ENCODE results near the gene POTEF. TPM values are rescaled to one million over a fixed set of nuclear protein-coding genes. Genes with fewer than 3 reads are reported as not detected.
"Not testable (repeated sequence)": the region's sequence is repeated elsewhere in the genome, so short reads cannot be mapped to it uniquely, and the experiment has no call there.

POTEF gene
- total RNA-seq, 1 experiment from 2014 or later = 0.20 TPM

DNA sequence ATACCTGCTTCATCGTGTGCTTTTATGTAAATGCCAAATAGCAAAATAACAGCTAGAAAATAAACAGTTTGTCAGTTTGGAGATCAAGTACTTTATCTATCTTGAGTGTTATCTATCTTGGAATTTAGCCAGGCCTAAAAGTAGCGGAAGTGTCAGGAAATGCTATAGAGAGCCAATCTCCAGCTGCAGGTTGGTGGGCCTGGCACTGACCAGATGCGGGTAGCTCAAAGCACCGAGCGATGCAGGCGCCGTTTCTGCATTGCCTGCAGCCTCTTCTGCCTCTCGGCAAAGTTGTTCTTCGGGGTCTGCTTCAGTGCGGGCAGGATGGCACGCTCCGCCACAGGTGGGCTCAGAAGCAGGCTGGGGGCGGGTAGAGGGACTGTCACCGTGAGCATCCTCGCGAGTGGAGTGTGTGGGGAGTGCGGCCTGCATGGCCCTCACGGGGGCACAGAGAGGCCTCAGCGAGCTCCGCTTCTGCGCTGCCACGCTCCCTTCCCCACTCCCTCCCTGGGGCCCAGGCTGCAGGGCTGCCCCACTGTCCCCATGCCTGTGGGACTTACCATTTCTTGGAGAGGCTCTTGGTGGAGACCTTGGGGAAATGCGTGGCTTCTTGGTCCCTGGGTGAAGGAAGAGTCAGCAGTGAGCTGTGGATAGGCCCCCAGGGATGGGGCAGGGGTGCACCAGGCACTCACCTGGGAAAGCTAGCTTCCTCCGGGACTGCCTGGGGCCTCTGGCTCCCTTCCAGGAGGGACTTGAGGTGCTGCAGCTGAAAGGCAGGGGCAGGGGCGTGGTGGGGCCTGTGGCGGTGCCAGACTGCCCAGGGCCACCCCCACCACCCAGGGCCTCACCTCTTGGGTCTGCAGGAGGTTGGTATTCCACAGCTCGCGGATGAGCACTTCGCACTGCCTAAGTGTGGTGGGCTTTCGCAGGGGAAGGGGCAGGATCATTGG, 10.6 kb upstream of the POTEF start:
- not testable (repeated sequence) for H3K9me3 ChIP-seq, H3K36me3 ChIP-seq, H3K27me3 ChIP-seq, H3K4me3 ChIP-seq, DNase-seq

DNA sequence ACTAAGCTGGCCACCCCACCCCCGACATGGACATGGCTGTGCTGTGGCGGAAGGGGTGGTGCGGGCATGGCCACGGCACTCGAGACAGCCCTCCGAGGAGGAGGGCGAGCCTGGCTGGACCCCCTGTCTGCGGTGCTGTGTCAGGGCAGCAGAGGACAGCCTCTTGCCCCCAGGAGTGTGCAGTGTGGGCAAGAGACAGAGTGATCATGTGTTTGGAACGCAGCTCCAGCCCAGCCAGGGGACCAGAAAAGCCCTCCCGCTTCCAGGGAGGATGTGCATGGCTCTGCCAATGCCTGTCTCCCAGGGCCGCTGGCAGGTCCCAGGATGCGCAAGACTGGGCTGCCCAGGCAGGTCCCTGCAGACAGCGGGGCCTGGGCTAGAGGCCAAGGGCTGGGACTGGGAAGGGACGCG, 9.8 kb upstream of the POTEF start:
- H3K36me3 ChIP-seq, DNase-seq, H3K4me3 ChIP-seq, H3K27me3 ChIP-seq, H3K9me3 ChIP-seq: not testable (repeated sequence)

DNA sequence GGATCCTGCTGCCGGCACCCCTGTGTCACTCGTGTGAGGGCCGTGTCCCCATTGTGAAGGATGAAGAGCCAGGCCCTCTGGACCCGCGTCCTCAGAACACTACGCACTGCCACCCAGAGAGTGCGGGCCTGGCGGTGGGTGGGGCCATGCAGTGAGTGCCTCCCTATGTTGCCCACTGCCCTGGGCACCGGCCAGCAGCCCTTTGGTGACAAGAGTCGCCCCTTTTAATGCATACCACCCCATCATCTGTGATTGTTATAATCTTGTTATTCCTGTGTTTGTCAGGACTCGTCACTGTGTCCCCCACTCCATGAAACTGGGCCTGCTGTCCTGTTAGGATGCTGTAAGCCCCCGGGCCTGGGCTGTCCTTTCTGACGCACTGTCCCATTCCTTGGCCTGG, 9.3 kb upstream of the POTEF start:
- not testable (repeated sequence) for H3K36me3 ChIP-seq, H3K9me3 ChIP-seq, DNase-seq, H3K27me3 ChIP-seq, H3K4me3 ChIP-seq

DNA sequence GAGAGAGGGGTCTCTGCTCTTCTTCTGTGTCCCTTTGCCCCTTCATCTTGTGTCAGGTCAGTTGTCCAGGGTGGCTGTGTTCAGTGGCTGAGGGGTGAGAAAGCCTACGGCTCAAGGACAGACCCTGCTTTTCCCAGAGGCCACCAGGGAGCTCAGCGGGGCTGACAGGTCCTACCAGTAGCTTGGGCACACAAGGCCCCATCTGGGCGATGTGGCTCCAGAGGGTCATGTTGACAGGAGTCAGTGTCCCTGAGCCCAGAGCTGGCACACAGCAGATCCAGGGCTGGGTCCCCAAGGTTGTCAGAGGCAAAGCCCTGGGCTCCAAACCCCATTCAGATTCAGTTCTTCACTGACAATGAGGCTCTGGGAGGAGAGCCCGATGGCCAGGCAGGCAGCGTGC, 8.1 kb upstream of the POTEF start:
- H3K27me3 ChIP-seq, H3K4me3 ChIP-seq, H3K36me3 ChIP-seq, DNase-seq, H3K9me3 ChIP-seq: not testable (repeated sequence)

DNA sequence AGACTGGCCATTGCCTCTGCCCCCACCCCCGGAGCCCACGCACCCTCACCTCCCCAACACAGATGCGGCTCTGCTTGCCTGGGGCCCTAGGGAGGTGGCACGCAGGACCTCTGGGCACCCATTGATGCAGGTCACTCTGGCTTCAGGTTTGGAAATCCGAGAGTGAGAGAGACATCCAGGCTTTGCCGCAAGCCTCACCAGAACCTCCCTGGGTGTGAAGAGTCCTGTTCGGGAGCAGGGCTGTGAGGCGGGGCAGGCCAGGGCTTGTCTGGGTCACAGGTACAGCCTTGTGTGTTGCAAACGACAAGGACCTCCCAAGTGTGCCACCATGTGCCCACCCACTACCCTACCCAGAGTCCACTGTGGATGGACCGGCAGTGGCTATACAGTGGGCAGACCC, 7.5 kb upstream of the POTEF start:
- H3K36me3 ChIP-seq, H3K4me3 ChIP-seq, H3K27me3 ChIP-seq, H3K9me3 ChIP-seq, DNase-seq: not testable (repeated sequence)

DNA sequence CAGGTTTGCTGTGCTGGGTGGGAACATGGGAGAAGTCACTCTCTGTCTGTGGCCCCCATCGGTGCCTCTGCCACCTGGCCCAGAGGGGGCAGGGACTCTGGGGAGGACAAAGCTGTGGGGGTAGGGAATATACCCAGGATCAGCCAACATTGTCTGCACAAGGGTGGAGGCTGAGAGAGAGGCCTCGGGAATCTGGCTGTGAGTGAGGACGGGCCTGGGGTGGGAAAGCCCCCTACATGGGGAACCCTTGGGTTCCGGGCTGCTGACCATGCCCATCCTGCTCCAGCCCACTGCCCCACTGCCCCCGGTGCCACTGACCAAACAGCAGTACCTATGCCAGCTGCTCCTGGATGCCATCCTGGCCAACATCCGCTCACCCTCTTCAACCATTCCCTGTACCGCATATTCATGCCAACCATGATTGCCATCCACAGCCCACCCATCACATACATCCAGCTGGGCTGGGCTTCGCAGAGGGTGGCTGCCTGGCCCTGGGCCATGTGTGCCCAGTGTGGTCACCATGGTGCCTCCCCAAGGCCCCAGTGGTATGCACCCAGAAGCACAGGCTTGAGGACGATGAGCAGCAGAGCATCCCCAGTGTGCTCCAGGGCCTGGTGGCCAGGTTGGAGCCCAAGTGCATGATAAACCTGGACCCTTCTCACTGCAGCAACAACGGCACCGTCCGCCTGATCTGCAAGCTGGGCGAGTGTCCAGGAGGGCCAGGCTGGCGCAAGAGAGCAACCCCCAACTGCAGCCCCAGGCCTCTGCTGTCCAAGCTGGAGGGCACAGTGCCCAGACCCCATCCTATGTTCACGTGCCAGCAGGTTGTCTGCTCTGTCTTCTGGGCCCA, 6.9 kb upstream of the POTEF start:
- no peak for DNase-seq
- Histone ChIP-seq H3K9me3 (no peaks in the 10 kb centered on the region), H3K4me3 (no peak overlapping the region), H3K36me3 (no peaks in the 10 kb centered on the region), H3K27me3 (no peaks in the 10 kb centered on the region)

DNA sequence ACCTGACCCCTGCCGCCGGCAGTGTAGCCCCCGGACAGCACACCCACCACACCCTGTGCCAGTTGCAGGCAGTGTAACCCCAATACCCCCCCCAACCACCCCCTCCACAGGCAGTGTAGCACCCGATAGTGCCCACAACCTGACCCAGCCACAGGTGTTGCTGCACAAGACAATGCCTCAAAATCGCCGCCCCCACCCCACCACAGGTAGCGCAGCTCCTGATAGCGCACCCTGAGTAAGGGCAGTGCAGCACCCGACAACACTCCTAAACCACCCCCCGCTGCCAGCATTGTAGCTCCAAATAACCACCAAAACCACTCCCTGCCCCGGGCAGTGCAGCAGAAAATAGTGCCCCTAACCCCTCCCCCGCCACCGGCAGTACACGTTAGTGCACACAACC, 558 bp downstream of the POTEF start:
- H3K4me3 ChIP-seq, DNase-seq, H3K9me3 ChIP-seq, H3K27me3 ChIP-seq, H3K36me3 ChIP-seq: not testable (repeated sequence)

DNA sequence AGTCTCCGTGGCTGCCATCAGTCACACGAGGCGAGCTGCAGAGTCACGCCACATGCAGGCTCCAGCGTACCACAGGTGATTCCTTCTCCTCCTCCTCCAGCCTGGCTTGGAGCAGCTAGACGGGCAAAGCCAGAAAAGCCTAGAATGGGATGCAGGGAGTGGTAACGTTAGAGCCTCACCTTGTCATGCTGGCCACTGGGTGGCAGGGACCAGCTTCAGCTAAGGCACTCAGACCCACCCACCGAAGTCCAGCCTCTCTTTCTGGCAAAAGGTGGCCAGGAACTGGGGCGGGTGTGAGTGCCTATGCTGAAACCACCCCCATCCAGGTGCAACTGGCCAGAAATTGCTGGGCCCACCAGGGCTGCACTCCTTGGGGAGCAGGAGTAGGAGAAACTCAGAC, 1.3 kb downstream of the POTEF start:
- H3K4me3 ChIP-seq, H3K36me3 ChIP-seq, DNase-seq, H3K9me3 ChIP-seq, H3K27me3 ChIP-seq: not testable (repeated sequence)

DNA sequence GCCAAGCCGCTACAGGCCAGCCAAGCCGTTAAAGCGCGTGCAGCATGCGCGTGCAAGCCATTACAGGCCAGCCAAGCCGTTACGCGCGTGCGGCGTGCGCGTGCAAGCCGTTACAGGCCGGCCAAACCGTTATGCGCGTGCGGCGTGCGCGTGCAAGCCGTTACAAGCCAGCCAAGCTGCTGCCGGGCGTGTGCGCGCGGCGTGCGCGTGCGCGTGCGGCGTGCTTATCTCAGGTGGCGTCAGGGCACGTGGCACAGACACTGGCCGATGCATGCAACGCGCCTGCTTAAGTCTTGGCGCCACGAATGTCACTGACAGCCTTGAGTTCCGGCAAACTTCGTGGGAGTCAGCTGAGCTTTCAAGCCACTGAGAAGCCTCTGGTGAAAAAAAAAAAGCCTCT, 8.1 kb downstream of the POTEF start:
- H3K36me3 ChIP-seq, H3K27me3 ChIP-seq, H3K9me3 ChIP-seq: not testable (repeated sequence)
- peak overlapping the region; percentile 24 for H3K4me3 ChIP-seq
- DNase-seq = peak; percentile 68

DNA sequence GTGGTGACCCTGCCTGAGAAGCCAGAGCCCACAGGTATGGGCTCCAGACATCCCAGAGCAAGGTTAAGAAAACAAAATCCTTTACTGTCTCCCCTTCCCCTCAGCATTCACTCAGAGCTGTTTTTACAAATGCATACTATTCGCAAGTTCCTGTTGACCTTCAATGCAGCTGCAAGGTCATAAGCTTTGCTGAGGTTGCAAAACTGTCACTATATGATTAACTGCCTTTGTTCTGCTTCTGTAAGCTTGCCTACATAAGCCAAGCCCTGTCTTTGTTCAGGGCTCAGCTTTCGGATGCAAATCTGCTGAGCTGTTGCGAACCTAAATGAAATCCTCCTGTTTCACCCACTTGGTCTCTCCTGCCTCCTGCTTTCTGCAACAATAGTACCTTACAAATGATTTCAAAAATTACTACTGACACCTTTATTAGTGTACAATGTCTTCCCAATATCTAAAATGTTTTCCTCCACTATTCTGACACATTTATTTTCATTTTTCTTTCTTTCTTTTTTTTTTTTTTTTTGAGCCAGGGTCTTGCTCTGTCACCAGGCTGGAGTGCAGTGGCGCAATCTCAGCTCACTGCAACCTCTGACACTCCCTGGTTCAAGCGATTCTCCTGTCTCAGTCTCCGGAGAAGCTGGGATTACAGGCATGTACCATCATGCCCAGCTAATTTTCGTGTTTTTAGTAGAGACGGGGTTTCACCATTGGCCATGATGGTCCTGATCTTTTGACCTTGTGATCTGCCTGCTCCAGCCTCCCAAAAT, 26.2 kb downstream of the POTEF start:
- not testable (repeated sequence) for H3K27me3 ChIP-seq, H3K4me3 ChIP-seq, DNase-seq, H3K36me3 ChIP-seq, H3K9me3 ChIP-seq

DNA sequence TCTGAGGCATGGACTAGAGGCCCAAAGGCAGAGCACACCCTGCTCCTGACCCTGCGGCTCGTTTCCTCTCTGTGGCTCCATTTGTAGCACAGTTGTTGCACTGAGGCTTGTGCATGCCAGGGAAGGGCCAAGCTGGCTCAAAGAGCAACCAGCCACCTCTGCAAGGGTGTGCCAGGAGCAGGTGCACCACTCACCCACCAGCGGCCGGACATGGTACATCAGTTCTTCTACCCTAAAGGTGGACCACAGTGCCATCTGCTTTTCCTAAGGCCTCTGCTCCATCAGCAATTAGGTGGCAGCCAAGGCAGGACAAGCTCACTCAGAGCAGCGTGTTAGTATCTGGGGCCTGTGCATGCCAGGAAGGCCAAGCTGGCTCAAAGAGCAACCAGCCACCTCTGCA, 66.4 kb downstream of the POTEF start:
- H3K27me3 ChIP-seq, DNase-seq, H3K4me3 ChIP-seq, H3K9me3 ChIP-seq, H3K36me3 ChIP-seq: not testable (repeated sequence)

DNA sequence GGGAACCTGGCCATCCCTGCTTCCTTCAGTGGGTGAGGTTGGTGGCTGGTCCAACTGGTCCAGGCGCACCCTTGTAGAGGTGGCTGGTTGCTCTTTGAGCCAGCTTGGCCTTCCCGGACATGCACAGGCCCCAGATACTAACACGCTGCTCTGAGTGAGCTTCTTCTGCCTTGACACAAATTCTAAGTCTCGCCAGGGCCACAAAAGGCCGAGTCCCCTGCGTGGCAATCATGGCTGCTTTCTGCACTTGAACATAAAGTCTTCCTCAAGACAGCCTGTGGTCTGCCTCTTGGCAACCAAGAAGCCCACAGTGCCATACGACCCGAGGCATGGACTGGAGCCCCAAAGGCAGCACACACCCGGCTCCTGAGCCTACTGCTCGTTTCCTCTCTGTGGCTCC, 69.0 kb downstream of the POTEF start:
- DNase-seq, H3K4me3 ChIP-seq, H3K36me3 ChIP-seq: not testable (repeated sequence)

DNA sequence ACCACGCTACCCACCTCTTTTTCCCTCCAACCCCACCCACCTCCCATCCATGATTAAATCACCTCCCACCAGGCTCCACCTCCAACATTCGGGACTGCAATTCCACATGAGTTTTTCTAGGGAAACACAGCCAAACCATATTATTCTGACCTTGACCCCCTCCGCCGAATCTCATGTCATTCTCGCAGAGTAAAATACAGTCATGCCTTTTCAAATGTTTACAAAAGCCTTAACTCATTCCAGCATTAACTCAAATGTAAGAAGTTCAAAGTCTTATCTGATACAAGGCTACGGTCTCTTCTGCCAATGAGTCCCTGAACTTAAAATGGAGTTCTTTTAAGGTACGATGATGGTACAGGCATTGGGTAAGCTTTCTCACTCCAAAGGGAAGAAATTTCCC, 72.7 kb downstream of the POTEF start:
- DNase-seq, H3K36me3 ChIP-seq, H3K27me3 ChIP-seq, H3K9me3 ChIP-seq, H3K4me3 ChIP-seq: not testable (repeated sequence)

More for the DNA sequence above, 69.0 kb downstream of the POTEF start:
- H3K27me3 ChIP-seq, H3K9me3 ChIP-seq: not testable (repeated sequence)

DNA sequence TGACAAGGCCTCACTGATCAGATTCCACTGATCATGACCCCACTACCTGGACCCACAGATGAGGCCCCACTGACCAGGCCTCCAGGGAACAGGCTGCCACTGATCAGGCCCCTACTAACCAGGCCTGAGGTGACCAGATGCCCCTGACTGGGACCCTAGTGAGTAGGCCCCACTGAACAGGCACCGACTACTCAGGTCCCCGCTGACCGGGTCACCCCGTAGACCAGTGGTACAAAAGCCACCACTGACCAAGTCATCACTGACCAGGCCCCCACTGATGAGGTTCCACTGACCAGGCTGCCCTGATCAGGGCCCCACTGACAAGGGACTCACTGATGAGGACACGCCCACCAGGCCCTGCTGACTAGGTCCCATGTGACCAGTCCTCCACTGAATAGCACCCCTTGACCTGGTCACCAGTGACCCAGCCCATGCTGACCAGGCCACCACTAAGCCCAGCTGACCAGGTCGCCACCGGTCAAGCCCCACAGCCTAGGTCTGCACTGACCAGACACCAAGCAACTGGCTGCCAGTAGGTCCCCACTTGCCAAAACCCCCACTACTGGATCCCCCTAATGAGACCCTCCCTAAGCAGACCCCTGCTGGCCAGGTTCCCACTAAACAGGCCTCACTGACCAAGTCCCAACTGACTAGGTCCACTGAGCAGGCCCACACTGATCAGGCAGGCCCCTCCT, 75.7 kb downstream of the POTEF start:
- H3K9me3 ChIP-seq, DNase-seq, H3K36me3 ChIP-seq, H3K4me3 ChIP-seq, H3K27me3 ChIP-seq: not testable (repeated sequence)

DNA sequence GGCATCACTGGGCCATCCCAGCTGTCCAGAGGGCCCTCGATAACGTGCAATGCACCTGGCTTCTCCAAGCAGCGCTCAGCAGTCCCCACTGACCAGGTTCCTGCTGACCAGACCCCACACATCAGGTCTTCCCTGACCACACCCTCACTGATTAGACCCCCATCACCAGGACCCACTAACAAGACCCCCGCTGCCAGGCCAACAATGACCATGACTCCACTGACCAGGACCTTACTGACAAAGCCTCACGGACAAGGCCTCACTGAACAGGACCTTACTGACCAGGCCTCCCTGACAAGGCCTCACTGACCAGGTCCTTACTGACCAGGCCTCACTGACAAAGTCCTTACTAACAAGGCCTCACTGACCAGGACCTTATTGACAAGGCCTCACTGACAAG, 76.6 kb downstream of the POTEF start:
- not testable (repeated sequence) for H3K9me3 ChIP-seq, H3K36me3 ChIP-seq, H3K27me3 ChIP-seq, DNase-seq, H3K4me3 ChIP-seq

DNA sequence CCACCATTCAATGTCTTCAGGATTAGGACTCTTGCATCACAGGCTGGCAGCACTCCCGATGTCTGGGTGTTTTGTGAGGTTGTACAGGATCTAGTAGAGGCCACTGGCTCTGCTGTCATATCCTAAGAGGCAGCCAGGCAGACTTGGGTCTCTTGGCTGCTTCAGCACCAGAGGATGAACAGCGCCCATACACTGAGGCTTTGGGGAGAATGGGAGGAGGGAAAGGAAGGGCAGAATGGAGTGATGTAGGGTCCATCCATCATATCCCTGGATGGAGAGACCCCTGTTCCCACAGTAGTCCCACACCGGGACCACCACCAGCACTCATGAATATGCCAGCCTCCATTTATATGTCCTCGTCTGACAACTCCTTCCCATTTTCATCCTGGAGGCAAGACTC, 80.6 kb downstream of the POTEF start:
- not testable (repeated sequence) for H3K27me3 ChIP-seq, DNase-seq, H3K9me3 ChIP-seq, H3K4me3 ChIP-seq, H3K36me3 ChIP-seq

DNA sequence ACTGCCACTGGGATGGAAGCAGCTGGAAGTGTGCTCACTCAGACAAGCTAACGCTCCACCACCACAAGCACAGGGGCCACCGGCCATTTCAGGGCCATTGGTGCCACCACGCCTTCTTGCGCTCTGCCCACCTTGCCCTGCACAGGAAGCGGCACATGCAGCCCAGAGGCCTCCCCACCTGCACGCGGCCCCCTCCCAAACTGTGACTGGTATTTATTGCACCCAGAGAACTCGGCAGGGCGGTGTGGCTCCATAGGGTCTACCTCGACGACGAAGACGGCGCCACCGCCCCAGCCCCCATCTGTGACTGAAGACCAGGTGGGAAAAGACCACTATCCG, 90.8 kb downstream of the POTEF start:
- H3K27me3 ChIP-seq, H3K36me3 ChIP-seq, DNase-seq, H3K4me3 ChIP-seq, H3K9me3 ChIP-seq: not testable (repeated sequence)
